ENCODE data around the gene SRXN1.

GRCh38 chr20:654417-654750, 1.4 kb upstream of the SRXN1 start:
- TF ChIP-seq CTCF (IDR thresholded peaks at IDR 0.05; ENCODE audit: borderline replicate concordance, extremely low read depth, low read length, poor library complexity, severe bottlenecking), result no peak
- TF ChIP-seq EZH2 (IDR thresholded peaks at IDR 0.05; ENCODE audit: borderline replicate concordance, low read depth, low read length, severe bottlenecking), result no peak
